ENCODE data around the gene GSTM1. TPM values are rescaled to one million over a fixed set of nuclear protein-coding genes. Genes with fewer than 3 reads are reported as not detected.

Gene GSTM1
- total RNA-seq, 1 donor from 2014 or later: 13.8 TPM

- H3K9me3 Mint-ChIP-seq: peaks cover 9% of the 10 kb centered on the region
- H3K36me3 ChIP-seq: no peaks in the 10 kb centered on the region
- H3K27me3 ChIP-seq: peaks cover 8% of the 10 kb centered on the region
- no peak overlapping the region for H3K4me3 ChIP-seq
- H3K36me3 Mint-ChIP-seq: no peaks in the 10 kb centered on the region
- no peak overlapping the region for H2AFZ ChIP-seq (replicated peaks)
- H3K27ac Mint-ChIP-seq: peak overlapping the region; percentile 82
- H3K4me2 ChIP-seq: no peak overlapping the region
- H3K4me1 ChIP-seq: peaks cover 17% of the 10 kb centered on the region
- no peaks in the 10 kb centered on the region for H3K9me3 ChIP-seq (ENCODE audit: low read depth)
- H3K79me2 ChIP-seq (ENCODE audit: low read depth): no peaks in the 10 kb centered on the region
- H3F3A ChIP-seq (ENCODE audit: low read depth): no peaks in the 10 kb centered on the region
- H4K20me1 ChIP-seq (ENCODE audit: low read depth): no peaks in the 10 kb centered on the region
- H3K27me3 Mint-ChIP-seq (ENCODE audit: insufficient read depth, low read depth): peaks cover 11% of the 10 kb centered on the region
- H3K9ac ChIP-seq: no peak overlapping the region
- peaks cover 37% of the 10 kb centered on the region for H3K4me1 Mint-ChIP-seq
- peak; percentile 79 for DNase-seq (ENCODE audit: low spot score)
- TF ChIP-seq EZH2 (IDR thresholded peaks at IDR 0.05) (no peak), CTCF (IDR thresholded peaks at IDR 0.05) (peak; percentile 90), EZH2phosphoT487 (IDR thresholded peaks at IDR 0.05) (no peak)
- no peak overlapping the region for H3K27ac ChIP-seq
- no peak overlapping the region for H3K4me3 Mint-ChIP-seq
These were observed 47.2 kb upstream of the GSTM1 start for GRCh38 chr1:109640285-109640865.

GRCh38 chr1:109641078-109641740 lies 46.4 kb upstream of the GSTM1 start:
- peak overlapping the region; percentile 47 for H3K27ac Mint-ChIP-seq
- no peak for DNase-seq (ENCODE audit: low spot score)
- H3K27me3 Mint-ChIP-seq (ENCODE audit: insufficient read depth, low read depth): peaks cover 11% of the 10 kb centered on the region
- Histone ChIP-seq H3K9ac (no peak overlapping the region), H3K27ac (no peak overlapping the region), H3K27me3 (peaks cover 8% of the 10 kb centered on the region), H4K20me1 (ENCODE audit: low read depth) (no peaks in the 10 kb centered on the region), H3K36me3 (no peaks in the 10 kb centered on the region), H3K9me3 (ENCODE audit: low read depth) (no peaks in the 10 kb centered on the region), H2AFZ (replicated peaks) (no peak overlapping the region), H3K4me3 (no peak overlapping the region), H3K79me2 (ENCODE audit: low read depth) (no peaks in the 10 kb centered on the region), H3K4me1 (peaks cover 10% of the 10 kb centered on the region), H3K4me2 (no peak overlapping the region), H3F3A (ENCODE audit: low read depth) (no peaks in the 10 kb centered on the region)
- peaks cover 12% of the 10 kb centered on the region for H3K9me3 Mint-ChIP-seq
- peaks cover 29% of the 10 kb centered on the region for H3K4me1 Mint-ChIP-seq
- TF ChIP-seq EZH2 (IDR thresholded peaks at IDR 0.05): no peak
- no peak for TF ChIP-seq CTCF (IDR thresholded peaks at IDR 0.05)
- no peak for TF ChIP-seq EZH2phosphoT487 (IDR thresholded peaks at IDR 0.05)
- no peaks in the 10 kb centered on the region for H3K36me3 Mint-ChIP-seq
- H3K4me3 Mint-ChIP-seq: no peak overlapping the region

GRCh38 chr1:109641861-109642260 lies 45.8 kb upstream of the GSTM1 start:
- H3K4me1 ChIP-seq: peaks cover 9% of the 10 kb centered on the region
- no peak overlapping the region for H3K27ac Mint-ChIP-seq
- no peak overlapping the region for H3K4me3 Mint-ChIP-seq
- no peak overlapping the region for H3K9ac ChIP-seq
- H3K79me2 ChIP-seq (ENCODE audit: low read depth): no peaks in the 10 kb centered on the region
- no peak for DNase-seq (ENCODE audit: low spot score)
- H2AFZ ChIP-seq (replicated peaks): no peak overlapping the region
- peaks cover 8% of the 10 kb centered on the region for H3K27me3 ChIP-seq
- H3K4me3 ChIP-seq: no peak overlapping the region
- H3K4me2 ChIP-seq: no peak overlapping the region
- H3K9me3 Mint-ChIP-seq: peaks cover 15% of the 10 kb centered on the region
- no peaks in the 10 kb centered on the region for H3K36me3 Mint-ChIP-seq
- no peaks in the 10 kb centered on the region for H3K36me3 ChIP-seq
- no peaks in the 10 kb centered on the region for H4K20me1 ChIP-seq (ENCODE audit: low read depth)
- no peak overlapping the region for H3K27ac ChIP-seq
- no peaks in the 10 kb centered on the region for H3K9me3 ChIP-seq (ENCODE audit: low read depth)
- peaks cover 11% of the 10 kb centered on the region for H3K27me3 Mint-ChIP-seq (ENCODE audit: insufficient read depth, low read depth)
- TF ChIP-seq EZH2phosphoT487 (IDR thresholded peaks at IDR 0.05) (no peak), CTCF (IDR thresholded peaks at IDR 0.05) (no peak), EZH2 (IDR thresholded peaks at IDR 0.05) (no peak)
- peaks cover 23% of the 10 kb centered on the region for H3K4me1 Mint-ChIP-seq
- H3F3A ChIP-seq (ENCODE audit: low read depth): no peaks in the 10 kb centered on the region

Measured in neural progenitor cell (in vitro differentiated cells).